HG03039 (cell line): ENCODE measurements around the gene PHETA1.

Experiments used
- ATAC-seq: cut with Tn5 transposase; IDR thresholded peaks from one replicate; pipeline ENCODE4 v1.9.1; 2021; ENCODE audit warnings: mild to moderate bottlenecking, moderate library complexity; ENCODE audit not compliant: unreplicated experiment

Gene PHETA1

GRCh38 chr12:111368788-111369495 lies at the start of gene PHETA1:
Gene PHETA1 (minus strand): TSS chr12:111369095. CDS start chr12:111363427, 5,668 bp downstream.
- peak; percentile 88 for ATAC-seq

GRCh38 chr12:111418594-111418880 lies 49.6 kb upstream of the PHETA1 start:
- ATAC-seq: no peak

- ATAC-seq: no peak
Measured at GRCh38 chr12:111417784-111418593, 49.1 kb upstream of the PHETA1 start.

- no peak for ATAC-seq
Measured at GRCh38 chr12:111417290-111417689, 48.4 kb upstream of the PHETA1 start.

- no peak for ATAC-seq
Measured at GRCh38 chr12:111414711-111415252, 45.9 kb upstream of the PHETA1 start.

- ATAC-seq: no peak
Measured at GRCh38 chr12:111413442-111414086, 44.7 kb upstream of the PHETA1 start.

GRCh38 chr12:111412830-111413441 lies 44.0 kb upstream of the PHETA1 start:
- no peak for ATAC-seq

- no peak for ATAC-seq
Measured at GRCh38 chr12:111412007-111412829, 43.3 kb upstream of the PHETA1 start.

- ATAC-seq: no peak
Measured at GRCh38 chr12:111411185-111411764, 42.4 kb upstream of the PHETA1 start.

GRCh38 chr12:111410431-111411184 lies 41.7 kb upstream of the PHETA1 start:
- ATAC-seq: no peak

- no peak for ATAC-seq
Measured at GRCh38 chr12:111409780-111410430, 41.0 kb upstream of the PHETA1 start.

- no peak for ATAC-seq
Measured at GRCh38 chr12:111409403-111409779, 40.5 kb upstream of the PHETA1 start.

GRCh38 chr12:111408686-111409402 lies 39.9 kb upstream of the PHETA1 start:
- ATAC-seq: no peak

- no peak for ATAC-seq
Measured at GRCh38 chr12:111408116-111408440, 39.2 kb upstream of the PHETA1 start.

GRCh38 chr12:111407377-111408115 lies 38.7 kb upstream of the PHETA1 start:
- ATAC-seq: no peak

GRCh38 chr12:111406474-111407376 lies 37.8 kb upstream of the PHETA1 start:
- no peak for ATAC-seq
